Measurements from ENCODE around the gene GPR27.

Gene GPR27

GRCh38 chr3:71784914-71785531 lies 31.4 kb downstream of the GPR27 start, which contains the start of gene PROK2:
PROK2 (minus strand) TSS chr3:71785148; CDS start chr3:71785052, 96 bp downstream.
- no peak within 1 kb of the TSS for H3K4me3 ChIP-seq (replicated peaks; ENCODE audit: low read depth, low read length)
- no peak for TF ChIP-seq CTCF (IDR thresholded peaks at IDR 0.05; ENCODE audit: low read length, missing control alignments)
- DNase-seq (ENCODE audit: low read depth) = no peak

- no peak for DNase-seq (ENCODE audit: low read depth)
- no peak overlapping the region for H3K4me3 ChIP-seq (replicated peaks; ENCODE audit: low read depth, low read length)
- no peak for TF ChIP-seq CTCF (IDR thresholded peaks at IDR 0.05; ENCODE audit: low read length, missing control alignments)
Observed at GRCh38 chr3:71785532-71786216, 32.0 kb downstream of the GPR27 start.

- TF ChIP-seq CTCF (IDR thresholded peaks at IDR 0.05; ENCODE audit: low read length, missing control alignments) = no peak
- DNase-seq (ENCODE audit: low read depth) = no peak
- no peak overlapping the region for H3K4me3 ChIP-seq (replicated peaks; ENCODE audit: low read depth, low read length)
Observed at GRCh38 chr3:71786217-71786549, 32.5 kb downstream of the GPR27 start.

- H3K4me3 ChIP-seq (replicated peaks; ENCODE audit: low read depth, low read length) = no peak overlapping the region
- DNase-seq (ENCODE audit: low read depth) = no peak
- no peak for TF ChIP-seq CTCF (IDR thresholded peaks at IDR 0.05; ENCODE audit: low read length, missing control alignments)
Observed at GRCh38 chr3:71786551-71786950, 32.9 kb downstream of the GPR27 start.

GRCh38 chr3:71787851-71788405 lies 34.3 kb downstream of the GPR27 start:
- no peak overlapping the region for H3K4me3 ChIP-seq (replicated peaks; ENCODE audit: low read depth, low read length)
- no peak for TF ChIP-seq CTCF (IDR thresholded peaks at IDR 0.05; ENCODE audit: low read length, missing control alignments)
- DNase-seq (ENCODE audit: low read depth) = no peak

GRCh38 chr3:71789922-71790321 lies 36.3 kb downstream of the GPR27 start:
- no peak for TF ChIP-seq CTCF (IDR thresholded peaks at IDR 0.05; ENCODE audit: low read length, missing control alignments)
- DNase-seq (ENCODE audit: low read depth) = no peak
- H3K4me3 ChIP-seq (replicated peaks; ENCODE audit: low read depth, low read length) = no peak overlapping the region
